K562 (cell line): ENCODE data around the gene ANAPC10. TPM values are rescaled to one million over a fixed set of nuclear protein-coding genes. Genes with fewer than 3 reads are reported as not detected.

ENCODE experiments used
- CHD7 ChIP-seq: fragments of 200-600 bp; sonication (generic); IDR thresholded peaks from one replicate; pipeline ENCODE4 v1.6.1; 2012; ENCODE audit warnings: mild to moderate bottlenecking, low read depth, low read length, inconsistent platforms
- CTCFL ChIP-seq: IDR thresholded peaks from 2 replicates; pipeline ENCODE4 v1.6.1; 2011; ENCODE audit warnings: borderline replicate concordance, low read depth, mild to moderate bottlenecking, moderate library complexity, low read length; ENCODE audit not compliant: insufficient read depth, poor library complexity, severe bottlenecking
- CXXC5 ChIP-seq: fragments of 250-450 bp; sonication (Bioruptor Pico); IDR thresholded peaks from 2 replicates; pipeline ENCODE4 v1.8.0; 2022; ENCODE audit warnings: inconsistent platforms, mild to moderate bottlenecking, moderate library complexity
- ELF1 ChIP-seq: fragments of 200-800 bp; sonication (Bioruptor generic); IDR thresholded peaks from 2 replicates; pipeline ENCODE4 v1.6.1; 2016; ENCODE audit warnings: missing genetic modification characterization, missing compliant biosample characterization
- TRIM24 ChIP-seq, 2 experiments: fragments of 450-650 bp; IDR thresholded peaks; 2 replicates each; pipeline ENCODE4 v1.6.1; 2016
- polyA plus RNA-seq, 8 experiments: library from polyadenylated mRNA; depleted of rRNA in 4 of 8; stranded (reverse) in 5 of 8; unstranded in 3 of 8; fragments of >200 nt; fragmentation: Nextera tagmentation in 2 of 8; fragmentation: Illumina TruSeq in 1 of 8; extraction: Ambion mirVana in 2 of 8; extraction: Trizol in 1 of 8; gene quantifications; 2 replicates each; pipeline versions ENCODE4 v1.2.1 to v1.2.3, GENCODE V29; 2011 to 2014; ENCODE audit warnings: inconsistent platforms in 1 of 8, missing spikeins in 1 of 8
- total RNA-seq, 7 experiments: library from RNA; depleted of rRNA in 6 of 7; stranded (reverse); fragments of >200 nt in 6 of 7; fragmentation: Illumina TruSeq in 2 of 7; extraction: Trizol in 2 of 7; gene quantifications; 2 replicates each; pipeline versions ENCODE4 v1.2.1 to v1.2.3, GENCODE V29; 2011 to 2021; ENCODE audit warnings: low replicate concordance in 1 of 7

Gene ANAPC10
- total and polyA plus RNA-seq, 9 of the 15 experiments (the other 6 are each of a cell fraction or from before 2014, with no cell fraction given) = 31.0 to 96.2 (median 60.3) TPM

- TF ChIP-seq CTCFL = no peak
- no peak for TF ChIP-seq ELF1 (tag)
- no peak for TF ChIP-seq CHD7
- TF ChIP-seq TRIM24 (IDR thresholded peaks at IDR 0.05) = no peak
- no peak for TF ChIP-seq CXXC5
- TF ChIP-seq, all 486 proteins: peak for 0
Measured at GRCh38 chr4:145101091-145101490, 3.1 kb upstream of the ANAPC10 start (continued).
